Activated CD8-positive, alpha-beta memory T cell treated with anti-CD3 and anti-CD28 coated beads for 36 hours (primary cell): ENCODE measurements around the gene NCKAP1. TPM values are rescaled to one million over a fixed set of nuclear protein-coding genes. Genes with fewer than 3 reads are reported as not detected.
"Not testable (repeated sequence)": the region's sequence is repeated elsewhere in the genome, so short reads cannot be mapped to it uniquely, and the experiment has no call there.

Experiments
- CTCF ChIA-PET: fragments of 350-600 bp; sonication (Branson Sonifier 250); formaldehyde crosslinking; loops from one replicate; lab custom pipeline; 2021; ENCODE audit warnings: antibody characterized with exemption; lab: Charles Lee
- POLR2A ChIA-PET: fragments of 350-600 bp; sonication (Branson Sonifier 250); formaldehyde crosslinking; loops from one replicate; lab custom pipeline; 2021; ENCODE audit warnings: antibody characterized with exemption; lab: Charles Lee
- total RNA-seq, 2 experiments: library from RNA; stranded (reverse); gene quantifications; one replicate each; pipeline ENCODE4 v1.2.3, GENCODE V29; 2021

NCKAP1 gene
- 1 to 10 TPM; 7.1 to 7.5 TPM for total RNA-seq

GRCh38 chr2:183038341-183039300 is at the start of gene NCKAP1:
NCKAP1 (minus strand) TSS chr2:183038457; CDS start chr2:183038099, 358 bp downstream.
- ChIA-PET CTCF (no interaction called here), POLR2A (no interaction called here)

- ChIA-PET CTCF (no interaction called here), POLR2A (no interaction called here)
Observed at GRCh38 chr2:183081911-183082310, 43.7 kb upstream of the NCKAP1 start.

- ChIA-PET CTCF (interaction anchor here (1.0 to 1.1 kb wide), 2 partner anchors 11 to 38 kb away, joined by 3 read pairs; no protein-coding TSS in a partner anchor), POLR2A (interaction anchor here (0.9 kb wide), 1 partner anchor 46 kb away, joined by 5 read pairs; no protein-coding TSS in a partner anchor)
Observed at GRCh38 chr2:183079139-183079775, 41.0 kb upstream of the NCKAP1 start.

- POLR2A ChIA-PET: interaction anchor here (0.9 kb wide), 1 partner anchor 46 kb away, joined by 5 read pairs; no protein-coding TSS in a partner anchor
- CTCF ChIA-PET: interaction anchor here (1.0 to 1.1 kb wide), 2 partner anchors 10 to 37 kb away, joined by 3 read pairs; no protein-coding TSS in a partner anchor
Observed at GRCh38 chr2:183078464-183079138, 40.3 kb upstream of the NCKAP1 start, which contains the start of gene DUSP19. DUSP19 (plus strand) TSS chr2:183078747; CDS start chr2:183078934, 187 bp downstream.

GRCh38 chr2:183078163-183078463 is 39.9 kb upstream of the NCKAP1 start:
- CTCF ChIA-PET: interaction anchor here (1.1 kb wide), 1 partner anchor 9 kb away, joined by 3 read pairs; no protein-coding TSS in a partner anchor
- POLR2A ChIA-PET: no interaction called here

- ChIA-PET CTCF (no interaction called here), POLR2A (no interaction called here)
Observed at GRCh38 chr2:183072177-183072576, 33.9 kb upstream of the NCKAP1 start.

- POLR2A ChIA-PET: no interaction called here
- CTCF ChIA-PET: no interaction called here
Observed at GRCh38 chr2:183070942-183071844, 32.9 kb upstream of the NCKAP1 start.

GRCh38 chr2:183069174-183069573 is 30.9 kb upstream of the NCKAP1 start:
- ChIA-PET CTCF (interaction anchor here (1.4 kb wide), 1 partner anchor 9 kb away, joined by 3 read pairs; the partner anchor contains the start of gene DUSP19), POLR2A (no interaction called here)

- POLR2A ChIA-PET: no interaction called here
- CTCF ChIA-PET: interaction anchor here (1.4 kb wide), 1 partner anchor 10 kb away, joined by 3 read pairs; the partner anchor contains the start of gene DUSP19
Observed at GRCh38 chr2:183068561-183068960, 30.3 kb upstream of the NCKAP1 start.

- ChIA-PET POLR2A (no interaction called here), CTCF (no interaction called here)
Observed at GRCh38 chr2:183063083-183063482, 24.8 kb upstream of the NCKAP1 start.

- ChIA-PET POLR2A (no interaction called here), CTCF (no interaction called here)
Observed at GRCh38 chr2:183060571-183061231, 22.4 kb upstream of the NCKAP1 start.

- ChIA-PET POLR2A (interaction anchor here (0.6 kb wide), 1 partner anchor 407 kb away, joined by 6 read pairs; no protein-coding TSS in a partner anchor), CTCF (no interaction called here)
Observed at GRCh38 chr2:183059561-183059960, 21.3 kb upstream of the NCKAP1 start.

GRCh38 chr2:183057333-183057985 is 19.2 kb upstream of the NCKAP1 start:
- CTCF ChIA-PET: interaction anchor here (0.7 kb wide), 1 partner anchor 32 kb away, joined by 3 read pairs; no protein-coding TSS in a partner anchor
- POLR2A ChIA-PET: interaction anchor here (0.7 kb wide), 1 partner anchor 96 kb away, joined by 3 read pairs; no protein-coding TSS in a partner anchor

GRCh38 chr2:183049420-183049819 is 11.2 kb upstream of the NCKAP1 start:
- ChIA-PET CTCF (no interaction called here), POLR2A (no interaction called here)

GRCh38 chr2:183047486-183048125 is 9.3 kb upstream of the NCKAP1 start:
- POLR2A ChIA-PET, CTCF ChIA-PET: not testable (repeated sequence)

- CTCF ChIA-PET, POLR2A ChIA-PET: not testable (repeated sequence)
Observed at GRCh38 chr2:183043580-183043979, 5.3 kb upstream of the NCKAP1 start.

GRCh38 chr2:183040604-183041003 is 2.3 kb upstream of the NCKAP1 start:
- POLR2A ChIA-PET: no interaction called here
- CTCF ChIA-PET: no interaction called here
